Fibroblast of lung (primary cell): Measurements from ENCODE around the gene MRPL21.
"Not testable (repeated sequence)": the region's sequence is repeated elsewhere in the genome, so short reads cannot be mapped to it uniquely, and the experiment has no call there.

ENCODE experiments used
- EZH2 ChIP-seq: IDR thresholded peaks from 2 replicates; pipeline ENCODE4 v1.5.1; 2012; ENCODE audit warnings: low read length, control low read depth, mild to moderate bottlenecking; ENCODE audit errors: missing control alignments
- TF ChIP-seq, protein P1 (sequence below), 2 donors: IDR thresholded peaks in 1 of 2; conservative IDR thresholded peaks in 1 of 2; 1 replicate in 1 of 2; 2 replicates in 1 of 2; pipeline ENCODE4 v1.5.1; 2011 to 2012; ENCODE audit warnings: low read length in 2 of 2, control low read depth in 1 of 2, inconsistent platforms in 1 of 2, low read depth in 1 of 2, mild to moderate bottlenecking in 1 of 2

DNA sequence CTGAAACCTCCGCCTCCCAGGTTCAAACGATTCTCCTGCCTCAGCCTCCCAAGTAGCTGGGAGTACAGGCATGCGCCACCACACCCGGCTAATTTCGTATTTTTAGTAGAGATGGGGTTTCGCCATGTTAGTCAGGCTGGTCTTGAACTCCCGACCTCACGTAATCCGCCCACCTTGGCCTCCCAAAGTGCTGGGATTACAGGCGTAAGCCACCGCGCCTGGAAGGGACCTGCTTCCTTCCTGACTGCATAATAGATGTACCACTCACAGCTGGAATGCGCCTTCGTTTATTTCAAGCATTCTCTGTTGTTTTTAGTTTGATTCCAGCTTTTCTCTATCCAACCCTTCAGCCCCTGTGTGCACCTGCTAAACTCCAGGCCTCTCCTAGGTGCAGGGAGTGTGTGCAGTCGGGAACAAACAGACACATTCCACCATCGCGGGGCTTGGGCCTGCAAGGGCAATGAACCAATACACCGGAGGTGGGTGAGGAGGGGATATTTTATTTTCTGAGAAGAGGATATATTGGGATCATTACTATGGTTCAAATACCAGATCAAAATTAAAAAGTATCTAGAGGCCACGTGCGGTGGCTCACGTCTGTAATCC lies 47.1 kb downstream of the MRPL21 start:
- TF ChIP-seq, protein P1, sequence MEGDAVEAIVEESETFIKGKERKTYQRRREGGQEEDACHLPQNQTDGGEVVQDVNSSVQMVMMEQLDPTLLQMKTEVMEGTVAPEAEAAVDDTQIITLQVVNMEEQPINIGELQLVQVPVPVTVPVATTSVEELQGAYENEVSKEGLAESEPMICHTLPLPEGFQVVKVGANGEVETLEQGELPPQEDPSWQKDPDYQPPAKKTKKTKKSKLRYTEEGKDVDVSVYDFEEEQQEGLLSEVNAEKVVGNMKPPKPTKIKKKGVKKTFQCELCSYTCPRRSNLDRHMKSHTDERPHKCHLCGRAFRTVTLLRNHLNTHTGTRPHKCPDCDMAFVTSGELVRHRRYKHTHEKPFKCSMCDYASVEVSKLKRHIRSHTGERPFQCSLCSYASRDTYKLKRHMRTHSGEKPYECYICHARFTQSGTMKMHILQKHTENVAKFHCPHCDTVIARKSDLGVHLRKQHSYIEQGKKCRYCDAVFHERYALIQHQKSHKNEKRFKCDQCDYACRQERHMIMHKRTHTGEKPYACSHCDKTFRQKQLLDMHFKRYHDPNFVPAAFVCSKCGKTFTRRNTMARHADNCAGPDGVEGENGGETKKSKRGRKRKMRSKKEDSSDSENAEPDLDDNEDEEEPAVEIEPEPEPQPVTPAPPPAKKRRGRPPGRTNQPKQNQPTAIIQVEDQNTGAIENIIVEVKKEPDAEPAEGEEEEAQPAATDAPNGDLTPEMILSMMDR (conservative IDR thresholded peaks at IDR 0.05 in 1 of 2, IDR thresholded peaks at IDR 0.05 in 1 of 2; ENCODE audit: low read depth in 1 of 2, low read length in 2 of 2), result not testable (repeated sequence)
- TF ChIP-seq EZH2, result not testable (repeated sequence)
